ENCODE measurements around the gene GRID1.
"Not testable (repeated sequence)": the region's sequence is repeated elsewhere in the genome, so short reads cannot be mapped to it uniquely, and the experiment has no call there.

Gene GRID1

DNA sequence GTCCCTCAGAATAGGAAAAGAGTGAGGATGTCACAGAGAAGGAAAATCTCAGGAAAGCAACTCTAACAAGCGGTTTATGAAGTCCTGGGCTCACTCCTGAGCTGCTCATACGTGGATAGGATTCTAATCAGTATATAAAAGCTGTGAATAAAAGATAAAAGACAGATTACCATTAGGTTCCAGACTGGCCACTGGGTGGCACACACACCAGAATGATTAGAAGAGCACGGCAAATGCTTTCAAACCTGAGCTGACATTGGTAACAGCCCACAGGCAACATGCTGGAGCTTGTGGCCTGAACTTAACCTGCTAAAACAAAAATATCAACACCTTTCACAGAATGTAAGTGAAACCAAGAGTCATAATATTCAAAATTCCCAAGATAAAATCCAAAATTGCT is 370.8 kb downstream of the GRID1 start:
- no peak for DNase-seq (ENCODE audit: low read depth)

DNA sequence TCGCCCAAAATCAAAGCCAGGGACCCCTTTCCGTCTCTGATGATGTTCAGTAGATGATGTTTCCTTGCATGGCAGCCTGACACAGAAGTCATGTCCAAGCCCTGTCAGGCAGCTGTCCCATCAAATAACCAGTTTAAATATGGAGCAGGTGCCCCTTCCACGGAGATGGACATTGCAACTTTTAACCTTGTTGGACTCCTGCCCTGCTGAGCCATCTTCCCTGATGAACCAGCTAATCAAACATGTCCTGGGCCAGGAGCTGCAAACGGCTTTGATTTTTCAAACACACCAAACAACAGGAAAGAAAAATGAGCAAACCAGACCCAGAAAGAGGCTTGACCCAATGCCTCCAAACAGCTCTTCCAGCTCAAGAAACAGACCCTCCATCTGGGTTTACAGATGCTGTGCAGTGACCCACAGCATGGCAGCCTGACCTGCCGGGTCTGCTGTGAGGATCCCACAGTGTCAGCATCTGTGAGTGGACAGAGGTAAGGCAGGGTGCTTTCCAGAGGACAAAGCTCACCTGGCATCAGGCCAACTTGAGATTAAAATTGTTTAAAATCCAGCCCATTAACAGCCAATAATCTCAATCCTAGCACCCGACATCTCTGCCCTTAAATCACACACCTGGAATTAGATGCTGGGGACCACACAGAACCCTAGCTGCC is 372.6 kb downstream of the GRID1 start:
- DNase-seq (ENCODE audit: low read depth): no peak

DNA sequence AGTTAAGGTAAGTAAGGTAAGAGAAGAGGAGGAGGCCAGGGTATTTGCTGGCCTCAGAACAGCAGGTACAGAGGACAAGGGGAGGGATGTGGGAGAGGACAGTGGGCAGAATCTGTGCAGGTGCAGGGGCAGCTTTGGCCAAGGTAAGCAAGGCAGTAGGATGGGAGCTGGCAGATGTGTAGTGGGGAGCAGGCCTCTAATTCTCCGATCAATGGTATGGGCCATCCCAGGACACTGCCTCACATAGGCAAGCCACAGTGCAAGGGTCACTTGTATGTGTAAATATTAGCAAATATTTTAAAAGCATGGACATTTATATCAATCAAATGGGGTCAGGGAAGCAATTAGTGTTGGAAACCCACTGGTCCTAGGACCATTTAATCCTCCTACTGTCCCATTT is 373.5 kb downstream of the GRID1 start:
- DNase-seq (ENCODE audit: low read depth): no peak

DNA sequence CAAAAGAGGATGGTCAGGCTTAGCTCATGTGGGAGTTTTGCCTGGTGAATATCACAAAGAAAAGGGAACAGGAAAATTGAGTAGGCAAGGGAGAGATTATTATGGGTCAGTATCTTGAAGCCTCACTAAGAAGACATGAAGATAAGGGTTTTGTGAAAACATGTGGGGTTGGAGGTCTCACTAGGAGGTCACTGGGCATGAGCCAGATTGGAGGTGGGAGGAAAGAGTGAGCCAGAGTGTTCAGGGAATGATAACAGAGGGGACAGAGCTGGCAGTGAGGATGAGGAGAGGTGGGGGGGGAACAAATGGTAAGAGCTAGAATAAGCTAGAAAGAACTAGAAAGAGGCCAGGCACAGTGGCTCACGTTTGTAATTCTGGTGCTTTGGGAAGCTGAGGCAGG is 374.3 kb downstream of the GRID1 start:
- DNase-seq (ENCODE audit: low read depth): no peak

DNA sequence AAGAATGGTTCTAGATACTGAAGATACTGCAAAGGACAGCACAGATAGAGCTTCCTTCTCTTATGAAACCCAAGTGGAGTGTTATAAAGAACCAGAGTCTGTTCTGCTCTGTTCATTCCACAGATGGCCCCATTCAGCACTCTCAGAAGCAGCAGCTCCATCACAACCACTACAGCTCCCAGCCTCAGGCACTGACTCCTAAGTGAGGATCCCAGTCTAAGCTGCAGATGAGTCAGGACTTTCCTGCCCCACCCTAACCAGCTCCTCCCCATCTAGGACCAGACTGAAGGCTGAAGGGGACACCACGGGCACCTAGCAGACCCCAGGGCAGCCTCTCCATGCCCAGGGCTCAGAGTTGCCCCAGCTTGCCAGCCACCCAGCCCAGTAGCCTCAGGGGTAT is 379.8 kb downstream of the GRID1 start:
- no peak for DNase-seq (ENCODE audit: low read depth)

DNA sequence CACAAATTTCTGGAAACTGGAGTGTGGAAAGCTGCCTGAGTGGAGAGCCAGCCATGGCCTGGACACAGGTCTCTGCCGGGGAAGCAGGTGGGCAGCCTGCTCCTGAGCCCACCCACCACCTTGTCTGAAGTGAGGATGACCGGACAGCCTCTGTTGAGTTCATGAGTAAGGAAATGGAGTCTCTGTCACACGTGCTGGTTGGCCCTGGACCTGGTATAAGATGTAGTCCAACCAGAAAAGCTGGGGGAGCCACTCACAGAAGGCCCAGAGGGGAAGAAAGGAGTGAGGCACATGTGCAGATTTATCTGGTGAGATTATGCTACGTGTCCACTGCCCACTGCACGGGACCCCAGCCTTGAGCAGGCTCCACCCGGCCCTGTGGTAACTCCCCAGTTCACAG is 383.5 kb downstream of the GRID1 start:
- DNase-seq (ENCODE audit: low read depth): no peak

DNA sequence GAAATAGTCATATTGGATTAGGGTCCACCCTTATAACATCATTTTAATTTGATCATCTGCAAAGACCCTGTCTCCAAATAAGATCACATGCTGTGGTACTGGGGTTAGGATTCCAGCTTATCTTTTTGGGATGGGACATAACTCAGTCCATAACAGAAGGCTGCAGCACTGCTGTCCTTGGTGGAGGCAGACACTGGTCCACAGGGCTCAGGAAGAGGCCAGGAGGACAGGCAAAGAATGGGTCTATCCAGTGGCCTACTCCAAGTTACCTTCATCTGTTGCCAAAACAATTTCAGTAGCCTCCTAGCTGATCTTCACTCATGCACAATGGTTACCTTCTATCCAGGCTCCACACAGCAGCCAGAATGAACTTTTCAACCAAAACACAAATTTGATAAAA is 387.0 kb downstream of the GRID1 start:
- no peak for DNase-seq (ENCODE audit: low read depth)

DNA sequence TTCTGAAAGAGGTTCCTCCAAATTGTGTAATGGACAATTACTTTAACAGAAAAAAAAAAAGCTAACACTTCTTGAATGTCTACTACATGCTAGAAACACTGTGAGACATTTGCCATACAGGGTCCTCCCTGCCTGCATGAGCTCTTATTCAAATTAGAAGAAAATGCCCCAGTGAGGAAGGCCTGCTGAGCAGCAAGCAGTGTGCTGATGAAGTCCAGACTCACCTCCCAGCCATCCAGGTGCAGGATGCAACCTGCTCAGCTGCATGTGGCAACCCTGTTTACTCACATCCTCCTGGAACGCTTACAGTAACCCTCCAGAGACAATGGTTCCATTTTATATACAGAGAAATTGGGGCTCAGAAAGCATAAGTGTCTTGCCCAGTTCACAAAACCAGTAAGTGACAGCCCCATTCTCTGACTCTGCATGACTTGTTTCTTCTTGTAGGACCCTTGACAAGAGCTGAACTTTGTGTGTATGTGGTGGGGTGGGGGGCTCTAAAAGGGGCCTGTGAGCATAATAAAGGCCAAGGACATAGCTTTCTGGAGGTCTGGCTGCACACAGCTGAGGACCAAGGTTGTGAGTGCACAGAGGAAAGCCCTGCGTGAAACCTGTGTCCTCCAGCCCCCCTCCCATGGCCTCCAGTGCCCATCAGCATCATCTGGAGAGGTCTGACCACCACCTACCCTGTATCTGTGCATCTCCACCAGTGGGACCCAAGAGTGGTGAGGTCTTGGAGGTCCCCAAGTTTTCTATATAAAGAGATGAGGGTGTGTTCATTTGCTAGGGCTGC is 387.8 kb downstream of the GRID1 start:
- DNase-seq (ENCODE audit: low read depth): no peak

DNA sequence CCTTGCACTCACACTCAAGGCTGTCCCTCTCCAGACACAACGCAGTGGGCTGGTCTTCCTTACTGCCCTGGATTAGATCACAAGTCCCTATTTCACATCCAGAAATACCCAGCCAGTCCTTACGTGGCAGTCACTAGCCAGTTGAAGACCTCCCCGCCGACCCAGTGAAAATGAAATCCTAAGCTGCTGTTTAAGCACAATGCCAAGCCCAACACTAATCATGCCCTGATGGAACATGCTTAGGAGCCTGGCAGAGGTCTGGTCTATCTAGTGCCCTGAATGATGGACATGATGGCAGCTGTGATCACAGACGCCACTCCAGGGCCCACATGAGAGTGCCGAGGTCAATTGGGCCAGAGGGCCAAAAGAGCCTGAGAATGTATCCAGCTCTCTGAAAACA is 389.0 kb downstream of the GRID1 start:
- no peak for DNase-seq (ENCODE audit: low read depth)

DNA sequence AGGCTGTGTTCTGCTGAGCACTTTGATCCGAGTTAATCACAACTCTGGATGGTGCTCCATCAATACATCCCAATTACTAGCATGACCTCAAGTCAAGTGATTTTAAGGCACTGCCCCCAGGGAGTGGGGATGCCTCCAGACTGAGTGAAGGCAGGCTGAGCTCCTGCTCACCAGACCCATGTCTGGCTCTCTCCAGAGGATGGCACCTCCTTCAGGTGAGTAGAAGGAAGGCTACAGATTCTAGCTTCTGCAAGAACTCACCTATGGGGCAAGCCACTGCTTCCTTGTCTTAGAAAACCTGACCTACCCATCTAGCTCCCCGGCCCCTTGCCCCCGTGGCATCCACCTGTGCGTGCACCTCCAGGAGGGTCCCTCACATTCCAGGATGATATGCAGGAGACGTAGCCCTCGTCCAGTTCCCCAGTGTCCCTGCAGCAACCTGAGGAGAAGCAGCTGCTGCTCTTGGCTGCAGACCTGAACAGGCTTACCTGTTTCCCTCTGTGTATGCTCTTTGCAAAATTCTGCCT is 390.3 kb downstream of the GRID1 start:
- no peak for DNase-seq (ENCODE audit: low read depth)

DNA sequence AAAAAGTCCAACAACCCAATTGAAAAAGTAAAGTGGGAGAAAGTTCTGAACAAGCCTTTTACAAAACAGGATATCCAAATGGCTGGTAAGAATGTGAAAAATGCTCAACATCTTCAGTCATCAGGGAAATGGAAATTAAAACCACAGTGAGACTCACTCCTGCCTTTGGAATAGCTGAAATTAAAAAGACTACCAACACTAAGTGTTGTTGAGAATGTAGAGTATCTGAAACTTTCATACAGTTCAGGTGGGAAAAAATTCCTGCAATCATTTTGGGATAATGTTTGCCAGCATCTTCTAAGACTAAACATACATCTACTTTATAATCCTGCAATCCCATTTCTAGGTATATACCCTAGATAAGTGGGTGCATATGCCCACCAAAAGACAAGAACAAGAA is 395.1 kb downstream of the GRID1 start:
- DNase-seq (ENCODE audit: low read depth): no peak

DNA sequence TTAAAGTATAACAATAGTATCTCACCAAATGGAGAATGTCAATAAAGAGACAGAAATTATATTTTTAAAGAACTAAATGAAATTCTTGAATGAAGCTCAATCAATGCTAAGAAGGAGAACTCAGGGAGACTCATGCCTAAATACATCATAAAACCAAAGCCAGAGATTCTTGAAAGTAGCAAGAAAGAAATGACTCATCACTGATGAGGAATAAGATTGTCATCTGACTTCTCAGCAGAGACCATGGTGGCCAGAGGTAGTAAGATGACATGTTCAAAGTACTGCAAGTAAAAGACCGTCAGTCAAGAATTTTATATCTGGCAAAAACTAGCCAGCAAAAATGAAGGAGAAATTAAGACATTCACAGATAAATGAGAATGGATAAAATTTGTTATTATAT is 399.0 kb downstream of the GRID1 start:
- no peak for DNase-seq (ENCODE audit: low read depth)

DNA sequence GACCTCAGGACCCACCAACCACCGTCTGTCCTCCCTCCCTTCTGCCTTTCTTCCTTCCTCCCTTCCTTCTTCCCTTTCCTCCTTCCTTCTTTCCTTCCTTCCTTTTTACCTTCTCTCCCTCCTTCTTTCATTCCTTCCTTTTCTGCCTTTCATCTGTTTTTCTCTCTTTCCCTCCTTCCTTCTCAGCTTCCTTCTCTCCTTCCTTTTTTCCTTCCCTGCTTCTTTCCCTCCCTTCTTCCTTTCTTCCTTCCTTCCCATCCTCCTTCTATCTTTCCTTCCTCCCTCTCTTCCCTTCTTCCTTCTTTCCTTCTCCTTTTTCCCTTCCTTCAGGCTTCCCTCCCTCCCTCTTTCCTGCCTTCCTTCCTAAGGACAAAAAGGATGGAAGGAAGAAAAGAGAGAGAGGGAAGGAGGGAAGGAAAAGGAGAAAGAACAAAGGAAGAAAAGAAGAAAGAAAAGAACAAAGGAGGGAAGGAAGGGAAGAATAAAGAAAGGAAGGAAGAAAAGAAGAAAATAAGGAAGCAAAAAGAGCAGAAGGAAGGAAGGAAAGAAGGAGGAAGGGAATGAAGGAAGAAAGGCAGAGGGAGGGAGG is 405.0 kb downstream of the GRID1 start:
- DNase-seq (ENCODE audit: low read depth): no peak

DNA sequence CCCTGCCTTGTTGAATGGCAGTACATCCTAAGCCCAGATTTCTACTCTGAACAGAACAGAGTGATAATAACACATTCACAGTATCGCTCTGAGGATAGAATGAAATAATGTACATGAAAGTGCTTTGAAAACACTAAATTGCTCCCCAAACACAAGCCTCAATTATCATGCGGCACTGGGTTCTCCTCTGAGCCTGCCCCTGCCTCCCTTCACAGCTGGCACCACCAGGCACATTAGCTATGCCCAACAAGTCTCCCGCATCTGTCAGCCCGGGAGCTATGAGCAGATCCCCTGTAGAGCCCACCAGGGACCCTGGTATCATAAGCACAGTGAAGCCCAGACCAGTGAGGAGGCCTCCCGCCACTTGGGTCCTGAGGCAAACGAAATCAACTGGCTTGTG is 405.5 kb downstream of the GRID1 start:
- DNase-seq (ENCODE audit: low read depth): no peak

DNA sequence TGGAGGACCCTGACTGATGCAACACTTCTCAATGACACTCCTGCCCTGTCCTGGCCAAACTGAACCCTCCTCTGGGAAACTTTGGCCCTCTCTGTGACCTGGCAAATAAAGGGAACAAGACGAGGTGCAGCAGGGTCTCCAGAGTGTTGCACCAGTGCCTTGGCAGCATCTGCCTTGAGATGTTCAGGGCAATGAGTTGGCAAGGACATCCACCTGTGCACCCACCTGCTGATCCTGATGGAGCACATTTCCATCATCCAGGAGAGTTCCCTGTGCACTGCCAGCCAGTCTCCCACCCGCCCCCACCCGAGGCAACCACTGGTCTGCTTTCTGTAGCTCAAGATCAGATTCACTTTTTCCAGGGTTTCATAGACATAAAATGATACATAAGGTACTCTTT is 407.4 kb downstream of the GRID1 start:
- DNase-seq (ENCODE audit: low read depth): no peak

DNA sequence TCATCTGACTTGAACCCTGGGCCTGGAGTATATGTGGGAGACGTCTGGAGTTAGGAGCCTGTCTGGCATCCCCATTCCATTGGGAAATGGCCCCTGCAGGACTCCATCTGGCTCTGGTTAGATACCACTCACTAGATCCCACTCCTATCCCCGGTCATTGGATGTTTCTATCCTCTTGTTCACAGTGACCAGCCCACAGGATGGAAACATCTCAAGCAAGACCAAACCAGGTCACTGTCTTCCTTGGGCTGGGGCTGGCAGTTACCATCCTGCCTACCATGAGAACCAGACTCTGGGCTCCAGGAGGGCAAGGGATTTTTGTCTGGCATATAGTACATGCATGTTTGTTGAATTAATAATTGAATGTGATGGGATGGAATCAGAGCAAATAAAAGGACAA is 415.7 kb downstream of the GRID1 start:
- DNase-seq (ENCODE audit: low read depth): no peak

DNA sequence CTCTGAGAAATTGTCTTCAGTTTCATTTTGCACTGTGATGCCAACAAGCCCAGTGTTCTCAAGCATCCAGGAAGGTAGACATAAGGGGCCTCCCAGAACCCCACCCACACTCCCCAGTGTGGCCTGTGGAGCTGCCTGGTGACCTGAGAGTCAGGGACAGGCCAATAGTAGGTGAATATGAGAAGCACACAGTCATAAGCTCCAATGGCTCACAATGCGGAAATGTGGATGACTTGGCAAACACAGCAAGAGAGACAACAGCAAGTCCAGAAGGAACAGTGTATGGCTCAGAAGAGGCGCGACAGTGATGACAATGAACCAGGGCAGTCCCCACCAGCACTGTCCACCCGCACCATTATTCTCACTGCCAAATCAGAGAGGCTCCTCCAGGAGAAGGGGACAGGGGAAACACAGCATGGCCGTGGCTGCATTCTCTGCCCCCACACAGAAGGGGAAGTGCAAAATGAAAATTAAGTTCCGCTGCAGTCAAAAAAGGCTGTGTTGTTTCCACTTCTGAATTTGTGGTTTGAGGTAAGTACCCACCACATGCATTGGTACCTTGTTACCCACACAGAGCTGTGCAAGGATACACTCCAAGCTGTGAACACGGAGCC is 419.8 kb downstream of the GRID1 start:
- no peak for DNase-seq (ENCODE audit: low read depth)

DNA sequence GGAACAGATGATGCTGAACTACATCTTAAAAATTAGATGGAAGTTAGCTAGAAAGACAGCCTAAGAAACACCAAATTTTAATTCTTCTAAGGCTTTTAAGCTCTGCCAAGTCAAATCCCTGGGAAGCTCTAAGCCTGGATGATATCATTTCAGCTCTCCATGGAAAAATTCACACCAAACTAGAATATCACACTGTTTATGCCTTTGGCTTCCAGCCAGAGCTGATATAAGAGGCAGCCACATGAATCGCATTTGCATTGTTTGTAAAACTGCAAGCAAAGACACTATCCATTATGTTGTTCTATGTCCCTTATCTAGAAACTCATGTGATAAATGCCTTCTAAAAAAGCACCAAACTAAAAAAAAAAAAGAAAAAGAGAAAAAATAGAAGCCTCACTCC is 430.4 kb downstream of the GRID1 start:
- no peak for DNase-seq (ENCODE audit: low read depth)

DNA sequence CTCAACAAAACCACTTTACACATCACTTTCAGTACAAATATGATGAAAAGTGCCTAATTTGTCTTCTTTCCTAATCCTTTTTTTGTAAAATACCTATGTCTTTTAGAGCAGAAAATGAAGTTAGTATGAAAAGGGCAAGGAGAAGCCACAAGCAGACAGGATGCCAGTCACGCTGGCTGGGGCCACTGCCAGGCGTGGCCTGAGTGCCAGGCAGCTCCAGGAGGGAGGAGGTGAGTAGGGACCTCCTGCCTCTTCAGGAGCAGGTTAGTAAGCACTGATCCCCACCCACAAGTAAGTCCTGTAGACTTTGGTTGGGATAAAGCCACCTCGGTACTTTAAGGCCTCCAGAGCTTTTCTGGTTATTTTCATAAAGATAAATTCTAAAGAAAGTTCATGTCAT is 432.0 kb downstream of the GRID1 start:
- no peak for DNase-seq (ENCODE audit: low read depth)

DNA sequence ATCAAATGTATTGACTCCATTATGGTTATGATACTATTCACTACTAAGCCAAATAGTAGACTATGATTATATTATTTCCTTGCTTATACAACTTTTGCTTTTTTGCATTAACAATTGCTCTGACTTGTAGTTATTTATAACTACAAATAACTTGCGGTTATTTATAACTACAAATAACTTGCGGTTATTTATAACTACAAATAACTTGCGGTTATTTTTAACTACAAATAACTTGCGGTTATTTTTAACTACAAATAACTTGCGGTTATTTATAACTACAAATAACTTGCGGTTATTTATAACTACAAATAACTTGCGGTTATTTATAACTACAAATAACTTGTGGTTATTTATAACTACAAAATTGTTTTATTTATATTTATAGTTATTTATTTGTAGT is 436.6 kb downstream of the GRID1 start:
- not testable (repeated sequence) for DNase-seq (ENCODE audit: low read depth)

DNA sequence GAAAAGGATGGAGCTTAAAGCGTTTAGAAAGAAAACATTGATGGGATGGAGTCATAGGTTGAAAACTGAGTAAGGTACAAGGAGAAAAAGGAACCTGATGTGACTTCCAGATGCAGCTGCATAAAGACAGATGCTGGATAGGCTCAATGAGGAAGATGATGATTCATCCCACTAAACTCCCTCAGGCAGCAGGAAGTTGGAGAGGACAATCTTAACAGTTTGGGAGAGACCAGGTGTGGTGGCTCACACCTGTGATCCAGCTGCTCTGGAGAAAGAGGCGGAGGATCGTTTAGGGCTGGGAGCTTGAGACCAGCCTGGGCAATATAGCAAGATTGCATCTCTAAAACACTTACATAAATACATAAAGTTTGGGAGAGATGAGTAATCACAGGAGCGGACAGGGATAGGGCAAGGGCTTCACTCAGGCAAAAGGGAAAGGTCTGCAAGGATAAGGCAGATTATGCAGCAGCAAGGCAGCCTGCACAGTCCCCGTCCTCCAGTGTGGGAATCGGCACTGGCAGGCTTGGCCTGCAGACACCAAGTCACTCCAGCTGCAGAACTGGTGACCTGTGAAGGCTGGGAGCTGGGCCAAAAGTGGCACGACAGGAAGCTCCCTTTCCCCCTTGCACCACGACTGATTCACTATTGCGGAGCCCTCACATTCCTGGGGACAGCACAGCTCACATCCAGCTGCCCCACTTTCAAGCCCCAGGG is 438.5 kb downstream of the GRID1 start:
- no peak for DNase-seq (ENCODE audit: low read depth)

DNA sequence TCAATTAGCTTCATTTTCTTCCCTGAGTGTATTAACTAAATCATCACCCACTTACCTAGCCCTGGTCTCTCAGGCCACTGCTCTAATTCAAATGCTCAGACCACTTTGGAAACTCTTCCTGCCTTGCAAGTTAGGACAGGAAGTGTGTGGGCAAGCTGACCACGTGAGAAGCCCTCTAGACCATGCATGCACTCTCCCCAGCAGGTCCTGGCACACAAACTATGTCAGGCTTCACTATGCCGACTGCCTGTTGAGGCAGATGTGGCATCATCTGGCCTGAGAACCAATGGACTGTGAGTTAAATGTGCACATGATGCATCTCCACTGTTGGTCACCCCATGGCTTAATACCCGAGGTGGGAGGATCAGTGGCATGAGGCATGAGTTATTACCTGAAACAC is 439.6 kb downstream of the GRID1 start:
- no peak for DNase-seq (ENCODE audit: low read depth)
